Measurements from ENCODE around the gene PCDHA3.
"Not testable (repeated sequence)": the region's sequence is repeated elsewhere in the genome, so short reads cannot be mapped to it uniquely, and the experiment has no call there.

Gene PCDHA3

DNA sequence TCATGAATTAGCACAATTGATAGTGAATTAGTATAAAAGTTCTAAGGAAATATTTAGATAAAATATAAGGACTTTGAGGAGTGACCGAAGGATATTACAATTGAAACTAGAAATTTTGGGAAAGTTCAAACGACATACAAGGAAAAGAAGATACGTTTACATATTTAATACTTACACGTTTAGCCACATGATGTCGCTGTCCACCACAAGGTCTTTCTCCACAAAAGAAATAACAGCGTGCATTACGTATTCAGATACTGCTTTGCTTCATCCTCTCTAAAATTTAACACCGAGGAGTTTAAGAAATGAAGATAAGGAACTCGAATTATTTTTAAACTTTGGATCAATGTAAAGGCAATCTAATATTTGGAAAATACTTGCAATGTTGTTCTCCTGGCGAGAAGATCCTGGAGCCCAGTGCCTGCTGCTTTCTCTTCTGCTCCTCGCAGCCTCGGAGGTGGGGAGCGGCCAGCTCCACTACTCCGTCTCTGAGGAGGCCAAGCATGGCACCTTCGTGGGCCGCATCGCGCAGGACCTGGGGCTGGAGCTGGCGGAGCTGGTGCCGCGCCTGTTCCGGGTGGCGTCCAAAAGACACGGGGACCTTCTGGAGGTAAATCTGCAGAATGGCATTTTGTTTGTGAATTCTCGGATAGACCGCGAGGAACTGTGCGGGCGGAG lies at the start of gene PCDHA3:
Gene PCDHA3 (plus strand): TSS at position 242 of the 678 bp plus-strand sequence.
- no peak within 1 kb of the TSS for H3K27ac ChIP-seq
- TF ChIP-seq, protein P1, sequence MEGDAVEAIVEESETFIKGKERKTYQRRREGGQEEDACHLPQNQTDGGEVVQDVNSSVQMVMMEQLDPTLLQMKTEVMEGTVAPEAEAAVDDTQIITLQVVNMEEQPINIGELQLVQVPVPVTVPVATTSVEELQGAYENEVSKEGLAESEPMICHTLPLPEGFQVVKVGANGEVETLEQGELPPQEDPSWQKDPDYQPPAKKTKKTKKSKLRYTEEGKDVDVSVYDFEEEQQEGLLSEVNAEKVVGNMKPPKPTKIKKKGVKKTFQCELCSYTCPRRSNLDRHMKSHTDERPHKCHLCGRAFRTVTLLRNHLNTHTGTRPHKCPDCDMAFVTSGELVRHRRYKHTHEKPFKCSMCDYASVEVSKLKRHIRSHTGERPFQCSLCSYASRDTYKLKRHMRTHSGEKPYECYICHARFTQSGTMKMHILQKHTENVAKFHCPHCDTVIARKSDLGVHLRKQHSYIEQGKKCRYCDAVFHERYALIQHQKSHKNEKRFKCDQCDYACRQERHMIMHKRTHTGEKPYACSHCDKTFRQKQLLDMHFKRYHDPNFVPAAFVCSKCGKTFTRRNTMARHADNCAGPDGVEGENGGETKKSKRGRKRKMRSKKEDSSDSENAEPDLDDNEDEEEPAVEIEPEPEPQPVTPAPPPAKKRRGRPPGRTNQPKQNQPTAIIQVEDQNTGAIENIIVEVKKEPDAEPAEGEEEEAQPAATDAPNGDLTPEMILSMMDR (conservative IDR thresholded peaks at IDR 0.05), result peak; percentile 51
- TF ChIP-seq ZFX (IDR thresholded peaks at IDR 0.05), result no peak

DNA sequence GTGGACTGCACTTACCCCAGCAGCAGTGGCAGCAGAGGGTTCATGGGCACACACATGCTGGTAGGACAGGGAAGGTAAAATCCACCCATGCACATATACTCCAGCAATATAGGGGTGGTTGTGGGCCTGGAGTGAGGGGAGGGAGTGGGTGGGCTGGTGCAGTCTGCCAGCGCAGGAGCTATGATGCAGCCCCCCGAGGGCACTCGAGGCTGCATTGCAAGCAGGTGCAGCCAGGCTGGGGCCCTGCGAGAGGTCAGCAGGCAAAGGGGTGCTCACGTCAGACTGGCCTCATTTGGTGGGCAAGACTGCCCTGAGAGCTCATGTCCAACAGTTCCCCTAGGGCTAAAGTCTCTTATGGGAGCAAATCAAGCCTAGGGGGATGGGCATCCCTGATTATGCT lies 47.3 kb upstream of the PCDHA3 start:
- no peak overlapping the region for H3K27ac ChIP-seq
- TF ChIP-seq, protein P1 (conservative IDR thresholded peaks at IDR 0.05), result no peak
- TF ChIP-seq ZFX (IDR thresholded peaks at IDR 0.05), result no peak

DNA sequence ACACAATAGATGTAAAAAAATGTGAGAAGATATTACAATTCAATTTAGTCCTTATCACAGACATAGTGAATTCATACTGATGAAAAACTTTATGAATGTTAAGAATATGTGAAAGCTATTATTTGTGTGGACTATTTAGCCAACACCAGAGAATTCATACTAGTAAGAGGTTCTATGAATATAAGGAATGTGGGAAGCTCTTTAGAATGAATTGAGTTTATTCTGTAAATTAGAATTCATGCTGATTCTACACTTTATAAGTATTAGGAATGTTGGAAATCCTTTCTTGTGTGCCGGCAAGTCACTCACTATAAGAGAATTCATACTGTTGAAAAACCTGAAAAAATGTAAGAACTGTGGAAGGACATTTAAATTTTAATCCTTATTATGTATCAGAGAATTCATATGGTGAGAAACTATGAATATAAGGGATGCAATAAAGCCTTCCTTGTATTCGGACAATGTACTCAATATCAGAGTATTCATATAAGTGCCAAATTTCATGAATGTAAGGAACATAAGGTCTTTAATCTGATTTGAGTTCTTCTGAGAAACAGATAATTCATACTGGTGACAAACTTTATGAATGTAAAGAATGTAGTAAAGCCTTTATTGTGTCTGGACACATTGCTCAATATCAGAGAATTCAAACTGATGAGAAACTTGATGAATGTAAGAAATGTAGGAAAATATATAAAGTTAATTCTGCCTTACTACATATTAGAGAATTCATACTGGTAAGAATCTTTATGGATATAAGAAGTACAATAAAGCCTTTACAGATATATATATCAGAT lies 36.5 kb upstream of the PCDHA3 start:
- H3K27ac ChIP-seq, result no peak overlapping the region
- TF ChIP-seq, protein P1 (conservative IDR thresholded peaks at IDR 0.05), result no peak
- no peak for TF ChIP-seq ZFX (IDR thresholded peaks at IDR 0.05)

DNA sequence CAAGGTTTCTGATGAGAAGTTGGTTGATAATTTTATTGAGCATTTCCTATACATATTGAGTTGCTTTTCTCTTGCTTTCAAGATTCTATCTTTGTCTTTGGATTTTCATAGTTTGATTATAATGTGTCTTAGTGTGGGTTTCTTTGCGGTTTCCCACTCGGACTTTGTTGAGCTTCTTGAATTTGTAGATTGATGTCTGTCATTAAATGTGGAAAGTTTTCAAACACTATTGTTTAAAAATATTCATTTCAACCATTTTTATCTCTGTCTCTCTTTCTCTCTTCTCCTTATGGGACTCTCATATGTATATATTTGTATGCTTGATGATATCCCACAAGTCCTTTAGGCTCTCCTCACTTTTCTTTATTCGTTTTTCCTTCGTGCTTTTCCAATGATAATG lies 33.4 kb upstream of the PCDHA3 start:
- no peak for TF ChIP-seq ZFX (IDR thresholded peaks at IDR 0.05)
- TF ChIP-seq, protein P1 (conservative IDR thresholded peaks at IDR 0.05), result no peak
- H3K27ac ChIP-seq, result no peak overlapping the region

DNA sequence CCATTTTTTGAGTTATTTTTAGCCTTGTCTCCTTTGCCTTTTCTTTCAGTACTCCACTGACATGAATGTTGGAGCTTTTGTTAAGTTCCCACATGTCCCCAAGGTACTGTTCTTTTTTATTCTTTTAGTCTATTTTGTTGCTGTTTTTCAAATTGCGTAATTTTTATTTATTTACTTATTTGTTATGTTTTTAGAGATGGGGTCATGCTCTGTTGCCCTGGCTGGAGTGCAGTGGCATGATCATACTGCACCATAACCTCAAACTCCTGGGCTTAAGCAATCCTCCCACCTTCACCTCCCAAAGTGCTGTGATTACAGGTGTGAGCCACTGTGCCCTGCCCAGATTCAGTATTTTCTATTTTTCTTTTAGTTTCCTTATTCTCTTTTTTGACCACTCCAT lies 20.3 kb upstream of the PCDHA3 start:
- no peak overlapping the region for H3K27ac ChIP-seq
- TF ChIP-seq, protein P1 (conservative IDR thresholded peaks at IDR 0.05), result no peak
- no peak for TF ChIP-seq ZFX (IDR thresholded peaks at IDR 0.05)

DNA sequence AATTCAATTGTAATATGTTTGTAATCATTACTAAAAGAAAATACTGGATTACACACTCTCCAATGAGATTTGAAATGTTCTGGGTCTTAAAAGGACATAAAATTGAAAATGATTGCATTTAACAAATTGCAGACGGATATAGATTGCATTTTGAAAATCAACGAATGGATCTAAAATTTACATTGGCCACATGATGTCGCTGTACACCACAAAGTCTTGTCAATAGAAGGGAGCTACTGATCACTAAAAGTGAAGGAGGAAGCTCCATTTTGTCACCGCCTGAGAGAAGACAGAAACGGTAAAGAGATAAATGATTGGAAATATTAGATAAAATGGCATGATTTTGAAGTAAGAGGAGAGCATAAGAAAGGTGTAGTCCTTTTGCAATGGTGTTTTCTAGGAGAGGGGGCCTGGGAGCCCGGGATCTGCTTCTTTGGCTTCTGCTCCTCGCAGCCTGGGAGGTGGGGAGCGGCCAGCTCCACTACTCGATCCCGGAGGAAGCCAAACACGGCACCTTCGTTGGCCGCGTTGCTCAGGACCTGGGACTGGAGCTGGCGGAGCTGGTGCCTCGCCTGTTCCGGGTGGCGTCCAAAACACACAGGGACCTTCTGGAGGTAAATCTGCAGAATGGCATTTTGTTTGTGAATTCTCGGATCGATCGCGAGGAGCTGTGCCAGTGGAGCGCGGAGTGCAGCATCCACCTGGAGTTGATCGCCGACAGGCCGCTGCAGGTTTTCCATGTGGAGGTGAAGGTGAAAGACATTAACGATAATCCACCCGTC lies 14.8 kb upstream of the PCDHA3 start, which contains the start of gene PCDHA1:
Gene PCDHA1 (plus strand): TSS at position 236 of the 782 bp plus-strand sequence.
- no peak within 1 kb of the TSS for H3K27ac ChIP-seq
- TF ChIP-seq ZFX (IDR thresholded peaks at IDR 0.05), result no peak
- TF ChIP-seq, protein P1 (conservative IDR thresholded peaks at IDR 0.05), result peak; percentile 45

DNA sequence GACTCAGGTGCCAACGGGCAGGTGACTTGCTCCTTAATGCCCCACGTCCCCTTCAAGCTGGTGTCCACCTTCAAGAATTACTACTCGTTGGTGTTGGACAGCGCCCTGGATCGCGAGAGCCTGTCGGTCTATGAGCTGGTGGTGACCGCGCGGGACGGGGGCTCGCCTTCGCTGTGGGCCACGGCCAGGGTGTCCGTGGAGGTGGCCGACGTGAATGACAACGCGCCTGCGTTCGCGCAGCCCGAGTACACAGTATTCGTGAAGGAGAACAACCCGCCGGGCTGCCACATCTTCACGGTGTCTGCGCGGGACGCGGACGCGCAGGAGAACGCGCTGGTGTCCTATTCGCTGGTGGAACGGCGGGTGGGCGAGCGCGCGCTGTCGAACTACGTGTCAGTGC lies 13.4 kb upstream of the PCDHA3 start:
- H3K27ac ChIP-seq, result not testable (repeated sequence)

DNA sequence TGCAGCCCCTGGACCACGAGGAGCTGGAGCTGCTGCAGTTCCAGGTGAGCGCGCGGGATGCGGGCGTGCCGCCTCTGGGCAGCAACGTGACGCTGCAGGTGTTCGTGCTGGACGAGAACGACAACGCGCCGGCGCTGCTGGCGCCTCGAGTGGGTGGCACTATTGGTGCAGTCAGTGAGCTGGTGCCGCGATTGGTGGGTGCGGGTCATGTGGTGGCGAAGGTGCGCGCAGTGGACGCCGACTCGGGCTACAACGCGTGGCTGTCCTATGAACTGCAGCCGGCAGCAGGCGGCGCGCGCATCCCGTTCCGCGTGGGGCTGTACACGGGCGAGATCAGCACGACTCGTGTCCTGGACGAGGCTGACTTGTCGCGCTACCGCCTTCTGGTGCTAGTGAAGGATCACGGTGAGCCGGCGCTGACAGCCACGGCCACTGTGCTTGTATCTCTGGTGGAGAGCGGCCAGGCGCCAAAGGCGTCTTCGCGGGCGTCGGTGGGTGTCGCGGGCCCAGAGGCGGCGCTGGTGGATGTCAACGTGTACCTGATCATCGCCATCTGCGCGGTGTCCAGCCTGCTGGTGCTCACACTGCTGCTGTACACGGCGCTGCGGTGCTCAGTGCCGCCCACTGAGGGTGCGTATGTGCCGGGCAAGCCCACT lies 12.9 kb upstream of the PCDHA3 start:
- not testable (repeated sequence) for H3K27ac ChIP-seq

Data from C4-2B (cell line).